HG03378 (cell line): ENCODE results near the gene PIP5K1C.

Experiments
- ATAC-seq: cut with Tn5 transposase; IDR thresholded peaks from one replicate; pipeline ENCODE4 v1.9.1; 2021; ENCODE audit warnings: mild to moderate bottlenecking, moderate library complexity; ENCODE audit not compliant: unreplicated experiment

PIP5K1C gene

DNA sequence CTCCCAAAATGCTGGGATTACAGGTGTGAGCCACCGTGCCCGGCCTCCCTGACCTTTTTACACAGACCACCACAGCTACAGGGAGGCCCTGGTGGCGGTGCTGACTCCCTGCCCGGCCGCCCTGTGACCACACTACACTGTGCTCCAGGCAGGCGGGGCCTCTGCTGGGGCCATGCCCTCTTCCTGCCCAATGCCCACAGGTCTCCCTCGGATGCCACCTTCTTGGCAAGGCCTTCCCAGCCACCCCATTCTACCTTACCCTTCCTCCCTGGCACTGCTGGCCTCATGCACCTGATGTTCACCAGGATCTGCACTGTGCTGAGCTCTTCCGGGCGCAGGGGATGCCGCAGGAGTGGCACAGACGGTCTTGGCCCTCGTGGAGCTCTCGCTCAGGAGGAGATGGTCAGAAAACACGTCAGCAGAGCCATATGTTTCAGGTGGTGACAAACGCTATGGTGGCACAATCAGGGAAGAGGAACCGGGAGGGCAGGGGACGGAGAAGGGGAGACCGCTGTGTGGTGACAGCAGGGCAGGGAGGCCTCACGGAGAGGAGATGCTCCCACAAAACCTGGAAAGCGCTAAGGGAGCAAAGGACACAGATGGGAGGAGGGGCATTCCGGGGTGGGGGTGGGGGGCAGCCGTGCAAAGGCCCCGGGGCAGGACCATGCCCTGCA, 4.1 kb downstream of the PIP5K1C start:
- ATAC-seq: no peak

DNA sequence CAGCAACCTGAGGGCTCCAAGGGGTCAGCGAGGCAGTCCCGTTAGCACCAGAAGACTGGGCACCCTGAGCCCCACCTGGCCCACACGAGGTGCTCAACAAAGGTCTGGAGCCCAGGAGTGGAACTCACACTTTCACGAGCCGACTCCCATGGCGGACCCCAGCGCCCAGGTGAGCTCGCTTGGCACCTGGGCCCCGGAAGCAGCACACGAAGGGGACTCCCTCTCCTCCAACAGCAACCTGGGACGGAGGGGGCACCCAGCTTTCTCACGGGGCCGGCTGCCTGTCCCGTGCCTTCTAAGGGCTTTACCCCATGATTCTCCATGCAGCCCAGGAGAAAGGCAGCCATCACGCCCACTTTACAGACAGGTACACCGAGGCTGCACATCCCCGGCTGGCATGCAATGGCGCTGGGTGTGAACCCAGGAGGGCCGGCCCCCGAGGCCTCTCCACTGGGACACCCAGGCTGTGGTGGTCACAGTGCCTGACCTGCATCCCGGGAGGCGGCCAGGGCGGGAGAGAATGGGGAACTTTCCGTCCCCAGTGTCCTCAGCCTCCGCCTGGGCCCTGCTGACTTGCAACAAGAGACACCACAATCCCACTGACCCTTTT, 5.0 kb downstream of the PIP5K1C start:
- no peak for ATAC-seq

DNA sequence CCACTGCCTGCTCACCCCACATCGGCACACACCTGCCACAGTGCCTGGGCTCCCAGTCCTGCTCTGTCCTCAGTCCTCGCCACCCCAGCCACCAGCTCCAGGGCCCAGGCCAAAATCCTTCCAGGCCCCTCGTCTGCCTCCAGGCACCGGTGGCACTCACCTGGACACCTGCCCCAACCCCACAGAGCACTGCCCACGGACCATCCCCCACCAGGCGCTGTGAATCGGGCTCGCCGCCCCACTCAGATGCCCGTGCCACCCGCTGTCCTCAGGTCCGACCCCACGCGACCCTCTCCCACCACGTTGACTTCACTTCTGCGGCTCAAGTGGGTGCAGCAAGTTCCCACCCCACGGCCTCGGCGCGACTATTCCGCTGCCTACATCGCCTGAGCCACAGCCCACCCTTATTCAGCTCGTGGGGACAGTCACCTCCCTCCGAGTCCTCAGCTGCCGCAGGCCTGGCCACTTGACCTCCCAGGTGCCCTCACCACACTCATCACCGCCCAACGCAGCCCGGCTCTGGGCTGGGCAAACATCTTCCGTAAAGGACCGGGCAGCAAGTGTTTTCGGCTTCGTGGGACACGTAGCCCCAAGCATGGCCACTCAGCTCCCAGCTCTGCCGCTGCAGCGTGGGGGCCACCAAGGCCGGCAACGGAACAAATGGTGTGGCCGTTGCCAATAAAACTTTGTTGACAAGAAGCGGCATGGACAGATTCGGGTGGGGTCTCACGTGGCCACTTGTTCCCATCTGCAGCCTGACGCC, 5.7 kb downstream of the PIP5K1C start:
- ATAC-seq: no peak

DNA sequence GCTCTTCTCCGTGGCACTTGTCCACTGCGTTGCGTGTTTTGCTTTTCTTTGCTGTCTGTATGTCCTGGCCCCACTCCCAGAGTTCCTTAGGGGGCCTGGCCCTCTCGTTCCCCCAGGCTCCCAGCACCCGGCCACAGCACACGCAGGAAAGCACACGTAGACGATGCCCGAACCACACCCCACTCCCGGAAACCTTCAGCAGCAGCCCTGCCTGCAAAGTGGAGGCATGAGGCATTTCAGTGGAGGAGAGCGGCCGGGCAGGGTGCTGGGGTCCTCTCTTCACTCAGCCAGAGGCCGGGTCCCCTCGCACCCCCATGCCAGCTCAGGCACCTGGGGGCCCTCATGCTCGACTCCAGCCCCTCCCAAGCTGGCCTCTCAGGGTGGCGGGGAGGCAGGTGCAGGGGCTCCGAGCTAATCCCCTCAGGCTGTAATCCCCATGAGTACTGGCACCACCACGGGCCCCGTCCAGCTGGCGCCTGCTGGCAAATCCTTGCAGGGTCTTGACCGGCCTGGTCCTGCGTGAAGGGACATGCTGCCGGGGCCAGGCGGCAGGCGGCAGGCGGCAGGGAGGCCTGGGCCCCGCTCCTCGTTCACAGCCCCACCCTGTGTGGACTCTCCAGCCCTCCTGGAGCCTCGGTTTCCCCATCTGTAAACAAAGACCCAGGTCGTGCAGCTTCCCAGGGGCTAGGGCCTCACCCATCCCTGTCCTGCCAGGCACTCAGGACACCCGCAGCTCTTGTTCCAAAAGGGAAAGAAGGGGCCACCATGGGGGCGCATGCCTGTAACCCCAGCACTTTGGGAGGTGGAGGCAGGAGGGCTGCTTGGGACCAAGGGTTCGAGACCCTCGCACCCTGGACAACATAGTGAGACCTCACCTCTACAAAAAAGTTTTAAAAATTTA, 7.0 kb downstream of the PIP5K1C start:
- ATAC-seq: no peak

DNA sequence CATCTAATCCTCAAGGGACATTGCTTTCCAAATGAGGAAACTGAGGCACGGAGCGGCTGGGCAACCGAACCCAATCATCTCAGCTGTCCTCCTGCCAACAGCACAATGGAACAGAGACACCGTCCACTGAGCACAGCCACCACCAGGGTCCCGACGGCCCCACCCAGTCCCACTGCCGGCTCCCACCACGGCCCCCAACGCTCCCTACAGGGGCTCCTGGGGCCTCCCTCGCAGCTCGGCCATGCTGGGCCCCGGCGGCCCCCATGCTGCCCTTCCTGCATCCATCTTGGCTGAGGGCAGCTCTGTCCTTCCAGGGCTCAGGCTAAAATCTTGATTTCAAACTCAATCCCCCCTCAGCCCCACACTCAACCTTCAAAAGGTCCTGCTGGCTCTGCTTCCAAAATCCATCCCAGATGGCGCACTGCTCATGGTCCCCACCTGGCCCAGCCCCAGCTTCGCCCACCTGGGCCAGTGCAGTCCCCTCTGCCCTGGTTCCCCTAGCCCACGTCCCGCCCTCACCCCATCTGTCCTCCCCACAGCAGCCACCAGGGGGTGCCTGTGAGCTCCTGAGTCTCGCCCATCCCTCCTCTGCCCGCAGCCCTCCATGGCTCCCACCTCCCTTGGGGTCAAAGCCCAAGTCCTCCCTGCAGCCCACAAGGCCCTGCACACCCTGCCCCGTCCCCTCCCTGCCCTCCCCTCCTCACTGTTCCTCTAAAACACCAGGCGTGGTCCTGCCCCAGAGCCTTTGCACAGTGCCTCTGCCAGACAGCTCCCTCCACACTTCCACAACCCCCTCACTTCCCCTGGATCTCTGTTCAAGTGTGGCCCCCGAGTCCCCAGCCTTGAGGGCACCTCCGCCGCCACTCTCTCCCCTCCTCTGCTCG, 7.9 kb downstream of the PIP5K1C start:
- no peak for ATAC-seq

DNA sequence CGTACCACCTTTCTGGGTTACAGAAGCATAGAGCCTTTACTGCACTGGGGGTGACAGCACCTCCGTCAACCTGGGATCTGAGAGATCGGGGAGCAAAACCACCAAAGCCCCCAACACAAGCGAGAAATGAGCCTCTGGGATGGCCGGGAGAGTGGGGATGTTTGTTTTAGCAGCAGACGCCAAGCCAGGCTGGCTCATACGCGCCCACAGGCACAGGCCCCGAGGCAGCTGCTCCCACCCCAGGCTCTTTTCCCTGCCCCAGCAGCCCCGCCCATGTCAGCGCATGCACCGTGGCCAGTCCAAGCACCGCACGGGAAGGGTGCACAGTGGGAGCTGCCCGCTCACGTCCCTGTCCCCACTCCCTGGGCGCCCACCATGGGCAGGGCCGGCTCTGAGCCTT, 8.5 kb downstream of the PIP5K1C start:
- ATAC-seq: no peak

DNA sequence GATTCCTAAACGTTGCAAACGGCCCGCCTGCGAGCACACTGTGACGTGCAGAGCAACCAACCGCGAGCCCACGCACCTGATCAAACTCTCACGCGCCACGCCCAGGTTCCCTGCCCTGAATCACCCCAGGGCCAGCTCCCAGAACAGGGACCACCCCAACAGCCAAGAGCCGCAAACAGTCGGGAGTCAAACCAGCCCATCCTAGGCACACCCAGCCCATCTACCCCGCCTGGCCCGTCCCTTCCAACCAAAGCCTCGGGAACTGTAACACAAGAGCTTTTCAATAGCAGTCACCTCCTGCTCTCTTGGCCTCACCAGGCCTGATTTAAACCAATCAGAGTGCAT, 8.9 kb downstream of the PIP5K1C start:
- ATAC-seq: no peak

DNA sequence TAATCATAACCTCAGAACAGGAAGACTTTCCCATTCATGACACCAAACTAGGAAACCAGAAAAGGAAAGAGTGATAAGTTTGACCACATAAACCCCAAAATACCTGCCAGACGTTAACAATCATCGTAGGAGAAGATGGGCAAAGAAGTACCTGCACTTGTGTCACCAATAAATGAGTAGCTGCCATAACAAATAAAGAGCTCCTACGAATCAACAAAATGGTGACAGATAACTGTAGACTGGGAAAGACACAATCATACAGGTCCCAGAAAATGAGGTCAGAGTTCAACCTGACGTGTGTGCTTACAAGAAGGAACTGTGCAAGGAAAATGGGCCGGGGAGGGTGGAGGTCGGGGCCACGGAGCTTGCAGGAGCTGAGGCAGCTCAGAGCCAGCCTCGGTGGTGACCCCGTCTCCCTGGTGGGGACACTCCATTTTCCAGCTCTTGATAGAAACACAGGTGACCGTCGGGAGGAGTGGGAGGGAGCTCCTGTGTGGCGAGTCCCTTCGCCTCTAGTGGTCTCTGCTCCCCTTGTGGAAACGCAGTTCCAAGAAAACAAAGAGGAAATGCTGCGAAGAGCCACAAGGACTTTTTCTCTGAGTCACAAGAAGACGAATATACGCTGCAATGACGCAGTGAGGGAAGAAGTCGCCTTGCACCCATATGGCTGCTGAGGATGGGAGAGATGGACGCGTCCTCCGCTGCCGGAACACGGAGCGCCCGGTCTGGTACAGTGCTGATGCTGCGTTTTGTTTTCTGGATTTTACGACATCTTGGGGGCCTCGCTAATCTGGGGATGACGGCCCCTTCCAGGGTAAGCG, 9.5 kb downstream of the PIP5K1C start:
- ATAC-seq: no peak

DNA sequence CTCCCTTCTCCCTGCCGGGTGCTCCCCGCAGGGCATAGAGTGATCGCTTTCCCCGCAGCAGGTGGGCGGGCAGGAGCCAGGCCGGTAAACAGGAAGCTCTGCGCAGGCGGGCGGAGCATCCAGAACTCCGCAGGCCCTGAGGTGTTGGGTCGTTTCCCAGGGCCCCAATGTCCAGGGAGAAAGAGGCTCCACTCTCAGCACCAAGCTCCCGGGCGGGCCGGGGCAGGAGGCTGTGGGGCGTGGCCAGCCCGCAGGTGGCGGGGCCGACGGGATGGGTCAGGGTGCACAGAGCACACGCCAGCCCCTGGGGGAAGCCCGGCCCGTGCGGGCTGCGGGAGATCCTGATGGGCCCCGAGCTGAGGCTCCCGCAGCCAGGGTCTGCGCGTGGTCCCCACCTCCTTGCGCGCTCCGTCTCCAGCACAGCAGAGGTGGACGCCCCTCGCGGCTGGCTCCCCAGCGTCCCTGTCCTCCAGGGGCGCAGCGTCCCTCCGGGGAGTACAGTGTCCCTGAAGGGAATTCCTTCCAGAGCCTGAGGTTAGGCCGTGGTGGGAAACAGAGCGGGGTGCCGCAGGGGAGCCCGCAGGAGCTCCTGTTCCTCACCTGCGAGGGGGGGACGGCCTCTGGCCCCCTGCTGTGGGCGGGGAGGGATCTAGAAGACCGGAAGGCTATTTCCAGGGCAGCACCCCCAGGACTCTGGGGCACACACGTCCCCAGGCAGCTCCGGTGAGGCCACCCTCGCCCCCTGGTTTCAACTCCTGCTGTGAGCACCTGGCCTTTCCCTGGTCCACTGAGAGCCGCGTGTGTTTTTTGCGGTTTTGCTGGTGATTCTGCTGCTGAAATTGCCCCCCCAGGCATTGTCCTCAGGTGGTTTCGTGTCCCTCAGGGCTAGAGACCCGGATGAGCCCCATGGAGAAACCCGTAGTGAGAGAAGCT, 12.2 kb downstream of the PIP5K1C start:
- ATAC-seq: no peak

DNA sequence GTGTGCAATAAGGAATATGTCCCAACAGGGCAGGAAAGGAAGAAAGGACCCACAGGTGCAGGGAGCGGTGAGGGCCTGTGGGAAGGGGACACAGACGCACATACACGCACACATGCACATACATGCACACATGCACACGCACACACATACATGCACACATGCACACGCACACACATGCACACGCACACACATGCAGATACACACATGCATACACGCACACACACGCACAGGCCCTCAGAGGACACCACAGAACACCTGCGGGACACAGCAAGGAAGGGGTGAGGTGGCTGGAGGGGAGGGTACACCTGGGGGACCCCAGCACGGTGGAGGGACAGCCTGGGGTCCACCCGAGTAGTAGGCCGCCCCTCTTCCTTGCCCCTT, 12.9 kb downstream of the PIP5K1C start:
- no peak for ATAC-seq

DNA sequence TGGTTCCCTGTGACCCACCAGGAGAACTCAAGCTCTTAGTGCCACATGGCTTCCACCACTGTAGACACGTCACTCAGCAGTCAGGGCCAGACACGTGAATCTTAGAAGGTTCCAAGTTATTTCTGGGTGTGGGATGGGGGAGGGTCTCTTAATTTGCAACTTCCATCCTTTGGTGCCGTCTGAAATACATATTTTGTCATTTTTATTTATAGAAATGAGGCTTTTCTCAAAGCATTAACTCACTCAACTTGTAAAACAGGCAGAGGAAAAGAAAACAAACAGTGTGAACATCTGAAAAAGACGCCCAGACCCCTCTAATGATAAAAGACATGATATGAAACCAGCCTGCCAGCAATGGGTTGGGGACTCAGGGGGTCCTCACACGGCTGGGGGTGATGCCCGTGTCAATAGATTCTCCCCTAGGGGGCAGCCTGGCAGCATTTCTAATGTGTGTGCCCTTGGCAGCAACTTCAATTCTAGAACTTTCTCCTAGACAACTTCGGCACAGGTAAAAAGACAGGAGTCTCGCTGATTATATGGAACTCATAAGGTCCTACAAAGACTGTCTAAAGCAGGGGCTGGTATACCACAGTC, 15.4 kb downstream of the PIP5K1C start:
- no peak for ATAC-seq

DNA sequence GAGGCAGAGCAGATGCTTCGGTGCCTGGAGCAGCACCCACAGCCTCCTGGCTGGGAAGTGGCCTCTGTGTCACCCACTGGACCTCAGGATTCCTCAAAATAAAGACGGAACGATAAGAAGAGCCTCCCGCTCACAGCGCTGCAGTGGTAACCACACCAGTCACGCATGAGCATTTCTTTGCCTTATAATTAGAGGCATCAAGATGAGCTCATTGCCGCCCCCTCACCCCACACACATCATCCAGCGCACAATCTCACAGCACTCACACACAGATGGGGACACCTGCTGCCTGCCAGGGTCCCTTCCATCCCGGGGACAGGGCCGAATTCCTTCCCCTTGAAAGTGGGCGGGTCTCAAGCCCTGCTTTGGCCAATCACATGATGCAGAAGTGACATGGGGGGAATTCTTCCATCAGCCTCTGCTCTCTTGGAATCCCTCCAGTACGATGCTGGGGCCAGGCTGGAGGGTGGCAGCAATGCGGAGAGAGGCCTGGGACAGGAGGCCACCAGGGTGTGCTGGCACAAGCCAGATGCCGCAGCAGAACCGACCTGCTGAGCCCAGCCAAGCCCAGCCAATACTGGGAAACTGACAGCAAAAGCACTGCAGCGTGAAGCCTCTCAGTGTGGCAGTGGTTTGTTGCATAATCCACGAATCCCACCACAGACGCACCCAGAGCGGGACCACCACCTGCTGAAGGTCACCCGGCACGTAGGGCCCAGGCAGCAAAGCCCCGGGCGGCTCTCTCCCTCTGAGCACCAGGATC, 16.0 kb downstream of the PIP5K1C start:
- ATAC-seq: no peak

DNA sequence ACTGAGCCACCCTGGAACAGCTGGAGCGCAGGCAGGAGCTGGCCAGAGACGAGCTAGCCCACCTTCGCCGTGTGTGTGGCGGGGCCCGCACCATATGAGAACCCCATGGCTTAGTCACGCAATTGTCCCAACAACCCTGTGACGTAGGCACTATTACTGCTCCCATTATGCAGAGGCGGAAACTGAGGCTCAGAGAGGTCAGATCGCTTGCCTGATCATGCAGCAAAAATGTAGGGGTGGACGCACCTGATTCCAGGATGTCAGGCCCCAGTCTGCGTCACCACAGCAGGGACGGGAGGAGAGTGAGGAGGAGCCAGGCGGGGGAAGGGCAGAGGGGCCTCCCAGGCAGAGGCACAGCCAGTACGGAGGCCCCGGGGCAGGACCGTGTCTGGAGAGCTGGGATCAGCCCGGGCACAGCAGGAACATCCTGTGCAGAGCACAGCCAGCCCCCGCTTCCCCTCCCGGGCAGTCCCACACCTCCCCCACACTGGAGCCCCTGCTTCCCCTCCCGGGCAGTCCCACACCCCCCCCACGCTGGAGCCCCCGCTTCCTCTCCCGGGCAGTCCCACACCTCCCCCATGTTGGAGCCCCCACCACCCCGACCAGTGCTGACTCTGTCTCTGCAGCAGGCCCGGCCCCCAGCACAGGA, 16.7 kb downstream of the PIP5K1C start:
- ATAC-seq: no peak

DNA sequence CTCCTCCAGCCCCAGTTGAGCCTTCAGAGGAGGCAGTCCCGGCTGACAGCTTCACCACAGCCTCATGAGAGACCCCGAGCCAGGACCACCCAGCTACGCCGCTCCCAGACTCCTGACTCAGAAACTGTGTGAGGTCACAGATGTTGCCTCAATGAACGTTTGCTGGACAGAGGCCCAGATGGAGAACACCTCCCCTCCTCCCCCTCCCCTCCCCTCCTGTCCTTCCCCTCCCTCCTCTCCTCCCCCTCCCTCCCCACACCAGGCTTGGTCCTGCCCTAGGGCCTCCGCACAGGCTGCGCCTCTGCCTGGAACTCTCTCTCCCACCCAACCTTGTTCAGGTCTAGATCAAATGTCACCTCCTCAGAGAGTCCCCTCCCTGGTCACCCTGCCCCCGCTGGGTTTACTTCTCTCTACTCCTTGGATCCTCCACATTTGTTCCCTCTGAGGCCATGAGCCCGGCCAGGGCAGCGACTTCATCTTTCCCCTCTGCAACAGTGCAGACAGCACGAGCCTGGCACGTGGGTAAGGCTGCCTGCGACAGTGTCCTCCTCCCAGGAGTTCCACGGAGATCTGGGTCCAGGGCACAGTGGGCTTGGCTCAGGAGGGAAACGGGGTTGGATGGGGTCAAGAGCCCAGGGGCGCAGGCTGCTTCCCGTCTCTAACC, 17.4 kb downstream of the PIP5K1C start:
- no peak for ATAC-seq

DNA sequence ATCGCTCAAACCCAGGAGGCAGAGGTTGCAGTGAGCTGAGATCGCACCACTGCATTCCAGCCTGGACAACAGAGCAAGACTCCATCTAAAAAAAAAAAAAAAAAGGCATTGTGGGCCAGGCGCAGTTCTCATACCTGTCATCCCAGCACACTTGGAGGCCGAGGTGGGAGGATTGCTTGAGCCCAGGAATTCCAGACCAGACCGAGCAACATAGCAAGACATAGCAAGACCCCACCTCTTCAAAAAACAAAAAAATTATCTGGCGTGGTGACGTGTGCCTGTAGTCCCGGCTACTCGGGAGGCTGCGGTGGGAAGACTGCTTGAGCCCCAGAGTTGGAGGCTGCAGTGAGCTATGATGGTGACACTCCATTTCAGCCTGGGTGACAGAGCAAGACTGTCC, 18.0 kb downstream of the PIP5K1C start:
- no peak for ATAC-seq

DNA sequence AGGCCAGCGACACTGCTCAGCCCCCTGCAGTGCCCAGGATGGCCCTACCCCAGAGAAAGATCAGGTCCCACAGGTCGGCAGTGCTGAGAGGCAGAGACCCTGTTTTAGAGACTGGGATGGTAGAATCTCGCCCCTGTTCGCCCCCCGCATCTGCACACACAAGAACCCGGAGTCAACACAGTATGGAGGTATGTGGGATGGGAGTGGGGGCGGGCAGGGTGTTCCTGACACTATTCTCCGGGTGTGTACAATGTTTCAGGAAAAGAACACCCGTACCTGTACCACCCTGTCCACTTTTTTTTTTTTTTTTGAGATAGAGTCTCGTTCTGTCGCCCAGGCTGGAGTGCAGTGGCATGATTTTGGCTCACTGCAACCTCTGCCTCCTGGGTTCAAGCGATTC, 19.3 kb downstream of the PIP5K1C start:
- no peak for ATAC-seq
